Hepatocyte (in vitro differentiated cells): ENCODE measurements around the gene SNRPD3. TPM values are rescaled to one million over a fixed set of nuclear protein-coding genes. Genes with fewer than 3 reads are reported as not detected.

ENCODE experiments used
- DNase-seq: peaks from one replicate; pipeline ENCODE4 v3.0.0-alpha.2; 2016; ENCODE audit warnings: low spot score
- H2AFZ ChIP-seq: fragments of 200-600 bp; sonication (generic); 2 replicates; pipeline ENCODE4 v1.6.0; 2016; ENCODE audit warnings: antibody characterized with exemption, mild to moderate bottlenecking
- H3K27ac ChIP-seq: fragments of 200-600 bp; sonication (generic); 2 replicates; pipeline ENCODE4 v1.5.1; 2016; ENCODE audit warnings: mild to moderate bottlenecking
- H3K27me3 ChIP-seq: fragments of 200-600 bp; sonication (generic); 2 replicates; pipeline ENCODE4 v1.6.1; 2016
- H3K36me3 ChIP-seq: fragments of 200-600 bp; sonication (generic); replicated peaks from 2 replicates; pipeline ENCODE4 v1.5.1; 2016; ENCODE audit warnings: low read depth; ENCODE audit not compliant: insufficient read depth
- H3K4me1 ChIP-seq: fragments of 200-600 bp; sonication (generic); 2 replicates; pipeline ENCODE4 v1.5.1; 2016; ENCODE audit warnings: mild to moderate bottlenecking, moderate library complexity; ENCODE audit not compliant: insufficient read depth
- H3K4me2 ChIP-seq: fragments of 200-600 bp; sonication (generic); 2 replicates; pipeline ENCODE4 v1.6.0; 2016
- H3K4me3 ChIP-seq: fragments of 200-600 bp; sonication (generic); 2 replicates; pipeline ENCODE4 v1.5.1; 2016; ENCODE audit warnings: mild to moderate bottlenecking
- H3K79me2 ChIP-seq: fragments of 200-600 bp; sonication (generic); 2 replicates; pipeline ENCODE4 v1.6.0; 2017; ENCODE audit warnings: mild to moderate bottlenecking
- H3K9me2 ChIP-seq: fragments of 200-600 bp; sonication (generic); replicated peaks from 2 replicates; pipeline ENCODE4 v1.6.0; 2017; ENCODE audit warnings: mild to moderate bottlenecking; ENCODE audit not compliant: insufficient read depth
- H3K9me3 ChIP-seq: fragments of 200-600 bp; sonication (generic); 2 replicates; pipeline ENCODE4 v1.5.1; 2016; ENCODE audit warnings: low read depth, mild to moderate bottlenecking
- H4K20me1 ChIP-seq: fragments of 200-600 bp; sonication (generic); 2 replicates; pipeline ENCODE4 v1.6.0; 2016; ENCODE audit warnings: mild to moderate bottlenecking; ENCODE audit not compliant: insufficient read depth, poor library complexity, severe bottlenecking
- EZH2 ChIP-seq: fragments of 200-600 bp; sonication (generic); IDR thresholded peaks from 2 replicates; pipeline ENCODE4 v1.6.1; 2016; ENCODE audit warnings: antibody characterized with exemption, mild to moderate bottlenecking, borderline replicate concordance
- EZH2phosphoT487 ChIP-seq: fragments of 200-600 bp; sonication (generic); IDR thresholded peaks from one replicate; pipeline ENCODE4 v1.6.1; 2018; ENCODE audit warnings: antibody characterized with exemption, mild to moderate bottlenecking, low read depth, moderate library complexity; ENCODE audit not compliant: unreplicated experiment, severe bottlenecking
- WGBS: methylation state at CpG from one replicate; pipeline ENCODE4 v1.1.6; 2016; ENCODE audit warnings: low lambda C conversion rate; ENCODE audit errors: missing lambda C conversion rate; 5-methylcytosine and 5-hydroxymethylcytosine counted together
- polyA plus RNA-seq: library from polyadenylated mRNA; unstranded; fragments of >200 nt; fragmentation: Nextera tagmentation; extraction: Ambion mirVana; gene quantifications from 2 replicates; pipeline ENCODE4 v1.2.1, GENCODE V29; 2016
- total RNA-seq: library from RNA; depleted of rRNA; stranded (reverse); fragments of >200 nt; gene quantifications from 2 replicates; pipeline ENCODE4 v1.2.3, GENCODE V29; 2014
- TF ChIP-seq, protein P1 (sequence below): fragments of 200-600 bp; sonication (generic); IDR thresholded peaks from 2 replicates; pipeline ENCODE4 v1.5.1; 2016; ENCODE audit warnings: antibody characterized with exemption, mild to moderate bottlenecking; ENCODE audit not compliant: poor library complexity

SNRPD3 gene
- total and polyA plus RNA-seq, 2 experiments from 2014 or later: 122 to 185 TPM

DNA sequence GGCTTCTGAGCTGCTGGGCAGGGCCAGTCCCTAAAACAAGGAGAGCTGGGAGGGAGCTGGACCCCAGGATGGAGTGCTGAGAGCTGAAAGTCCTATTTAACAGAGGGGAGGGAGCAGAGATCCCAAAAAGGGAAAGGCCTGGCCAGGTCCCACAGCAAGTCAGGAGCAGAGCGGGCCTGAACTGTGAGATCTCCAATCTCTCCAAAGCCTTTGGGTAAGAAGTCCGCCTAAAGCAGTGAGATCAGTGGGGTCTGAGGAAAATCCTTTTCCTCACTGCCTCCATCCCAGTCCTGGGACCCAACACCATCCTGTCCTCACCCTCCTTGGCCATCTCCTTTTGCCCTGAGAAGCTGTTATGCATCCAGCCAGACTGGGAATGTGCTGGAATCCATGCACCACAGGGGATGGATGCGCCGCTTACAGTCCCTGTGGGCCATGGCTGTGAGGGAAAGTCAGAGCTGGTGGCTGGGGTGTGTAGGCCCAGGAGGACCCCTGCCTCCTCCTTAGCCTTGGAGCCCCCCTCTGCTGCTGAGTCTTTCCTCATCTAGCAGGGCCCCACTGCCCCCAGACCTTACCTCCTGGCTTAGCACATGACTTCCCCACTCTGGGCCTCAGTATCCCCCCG lies 28.5 kb downstream of the SNRPD3 start:
- WGBS: 85% methylated on average over 5 of the region's 5 CpGs
- peak overlapping the region; percentile 49 for H3K27ac ChIP-seq
- no peaks in the 10 kb centered on the region for H3K79me2 ChIP-seq
- H2AFZ ChIP-seq: no peak overlapping the region
- H3K36me3 ChIP-seq: no peaks in the 10 kb centered on the region
- no peaks in the 10 kb centered on the region for H4K20me1 ChIP-seq
- DNase-seq: no peak
- peaks cover 23% of the 10 kb centered on the region for H3K4me1 ChIP-seq
- H3K27me3 ChIP-seq: no peaks in the 10 kb centered on the region
- no peak overlapping the region for H3K4me3 ChIP-seq
- no peak overlapping the region for H3K4me2 ChIP-seq
- no peaks in the 10 kb centered on the region for H3K9me3 ChIP-seq
- TF ChIP-seq EZH2 (no peak), EZH2phosphoT487 (no peak)
- TF ChIP-seq, protein P1, sequence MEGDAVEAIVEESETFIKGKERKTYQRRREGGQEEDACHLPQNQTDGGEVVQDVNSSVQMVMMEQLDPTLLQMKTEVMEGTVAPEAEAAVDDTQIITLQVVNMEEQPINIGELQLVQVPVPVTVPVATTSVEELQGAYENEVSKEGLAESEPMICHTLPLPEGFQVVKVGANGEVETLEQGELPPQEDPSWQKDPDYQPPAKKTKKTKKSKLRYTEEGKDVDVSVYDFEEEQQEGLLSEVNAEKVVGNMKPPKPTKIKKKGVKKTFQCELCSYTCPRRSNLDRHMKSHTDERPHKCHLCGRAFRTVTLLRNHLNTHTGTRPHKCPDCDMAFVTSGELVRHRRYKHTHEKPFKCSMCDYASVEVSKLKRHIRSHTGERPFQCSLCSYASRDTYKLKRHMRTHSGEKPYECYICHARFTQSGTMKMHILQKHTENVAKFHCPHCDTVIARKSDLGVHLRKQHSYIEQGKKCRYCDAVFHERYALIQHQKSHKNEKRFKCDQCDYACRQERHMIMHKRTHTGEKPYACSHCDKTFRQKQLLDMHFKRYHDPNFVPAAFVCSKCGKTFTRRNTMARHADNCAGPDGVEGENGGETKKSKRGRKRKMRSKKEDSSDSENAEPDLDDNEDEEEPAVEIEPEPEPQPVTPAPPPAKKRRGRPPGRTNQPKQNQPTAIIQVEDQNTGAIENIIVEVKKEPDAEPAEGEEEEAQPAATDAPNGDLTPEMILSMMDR: no peak
- no peaks in the 10 kb centered on the region for H3K9me2 ChIP-seq

DNA sequence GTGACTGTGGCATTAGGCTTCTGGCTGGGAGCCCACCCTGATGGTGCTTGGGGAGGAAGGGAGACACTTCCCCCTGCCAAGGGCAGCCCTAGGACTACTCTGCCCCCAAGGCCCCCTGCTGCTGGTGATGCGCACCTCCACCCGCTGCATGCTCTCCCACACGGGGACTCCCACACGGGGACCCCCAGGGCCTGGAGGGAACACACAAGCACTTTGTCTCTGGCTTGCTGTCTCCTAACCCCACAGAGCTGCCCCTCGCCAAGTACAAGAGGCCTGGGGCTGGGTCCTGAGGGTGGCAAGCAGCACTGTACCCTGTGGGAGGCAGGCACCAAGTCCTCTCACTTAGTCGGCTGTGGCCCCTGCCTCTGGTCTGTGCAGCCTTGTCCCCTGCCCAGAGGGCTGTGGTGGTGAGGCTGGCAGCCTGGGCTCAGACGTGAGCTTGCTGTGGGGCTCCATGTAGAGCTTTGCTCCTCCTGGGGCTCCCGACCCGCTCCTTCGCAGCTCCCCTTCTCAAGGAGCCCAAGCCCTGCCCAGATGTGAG lies 29.1 kb downstream of the SNRPD3 start:
- no peaks in the 10 kb centered on the region for H3K36me3 ChIP-seq
- H3K27ac ChIP-seq: no peak overlapping the region
- peaks cover 16% of the 10 kb centered on the region for H3K4me1 ChIP-seq
- no peaks in the 10 kb centered on the region for H3K79me2 ChIP-seq
- H3K9me3 ChIP-seq: no peaks in the 10 kb centered on the region
- H3K4me3 ChIP-seq: no peak overlapping the region
- no peak overlapping the region for H2AFZ ChIP-seq
- no peak overlapping the region for H3K4me2 ChIP-seq
- H4K20me1 ChIP-seq: no peaks in the 10 kb centered on the region
- no peaks in the 10 kb centered on the region for H3K9me2 ChIP-seq
- 96% methylated on average over 10 of the region's 10 CpGs for WGBS
- no peak for DNase-seq
- H3K27me3 ChIP-seq: no peaks in the 10 kb centered on the region
- no peak for TF ChIP-seq EZH2phosphoT487
- no peak for TF ChIP-seq EZH2
- TF ChIP-seq, protein P1: no peak

DNA sequence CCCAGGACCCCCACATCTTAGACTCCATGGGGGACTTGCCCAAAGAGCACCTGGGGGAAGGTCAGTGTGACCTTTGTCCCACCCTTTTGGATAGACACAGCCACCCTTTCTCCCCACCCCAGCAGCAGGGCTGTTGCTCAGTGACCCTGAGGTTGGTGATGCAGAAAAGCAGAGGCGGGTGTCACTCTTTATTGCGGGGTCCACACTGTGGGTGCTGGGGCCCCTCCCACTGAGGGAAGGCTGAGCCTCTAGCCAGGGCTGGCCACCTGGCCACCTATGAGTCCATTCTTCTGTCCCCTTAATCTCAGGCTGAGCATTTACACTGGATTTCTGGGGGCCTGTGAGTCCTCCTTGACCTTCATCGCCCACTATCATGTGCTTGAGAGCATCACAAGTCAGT lies 29.7 kb downstream of the SNRPD3 start:
- Histone ChIP-seq H3K27ac (no peak overlapping the region), H3K36me3 (no peaks in the 10 kb centered on the region), H3K79me2 (no peaks in the 10 kb centered on the region), H2AFZ (no peak overlapping the region), H3K27me3 (no peaks in the 10 kb centered on the region), H3K4me2 (no peak overlapping the region), H3K4me3 (no peak overlapping the region), H3K4me1 (peaks cover 14% of the 10 kb centered on the region), H3K9me2 (no peaks in the 10 kb centered on the region), H4K20me1 (no peaks in the 10 kb centered on the region), H3K9me3 (no peaks in the 10 kb centered on the region)
- 96% methylated on average over 3 of the region's 3 CpGs for WGBS
- no peak for TF ChIP-seq EZH2phosphoT487
- no peak for DNase-seq

DNA sequence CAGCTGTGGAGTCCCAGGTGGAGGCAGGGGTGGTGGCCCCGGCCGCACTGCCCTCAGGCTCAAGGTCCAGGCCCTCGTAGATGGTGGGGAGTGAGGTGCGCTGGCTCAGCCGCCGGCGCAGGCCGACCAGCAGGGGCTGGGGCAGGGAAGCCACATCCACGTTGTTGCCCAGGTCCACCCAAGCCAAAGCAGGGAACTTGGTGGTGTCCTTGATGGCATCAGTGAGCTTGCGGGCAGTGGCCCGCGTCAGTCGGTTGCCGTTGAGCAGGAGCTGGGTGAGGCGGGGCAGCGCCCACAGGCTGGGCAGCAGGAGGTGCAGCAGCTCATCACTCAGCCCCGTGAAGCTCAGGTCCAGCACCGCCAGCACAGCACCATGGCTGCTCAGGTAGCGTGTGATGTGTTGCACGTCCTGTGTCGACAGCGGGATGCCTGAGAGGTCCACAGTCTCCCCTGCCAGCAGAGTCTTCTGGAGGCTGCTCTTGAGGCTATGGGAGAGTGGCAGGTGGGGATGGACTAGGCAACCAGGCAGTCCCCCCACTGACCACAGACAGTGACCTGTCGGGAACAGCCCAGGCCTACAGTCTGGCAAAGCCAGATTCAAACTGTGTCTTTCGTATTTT lies 30.2 kb downstream of the SNRPD3 start:
- no peaks in the 10 kb centered on the region for H3K36me3 ChIP-seq
- no peaks in the 10 kb centered on the region for H3K9me3 ChIP-seq
- DNase-seq: no peak
- 95% methylated on average over 22 of the region's 24 CpGs for WGBS
- no peaks in the 10 kb centered on the region for H3K27me3 ChIP-seq
- no peak overlapping the region for H3K27ac ChIP-seq
- no peaks in the 10 kb centered on the region for H3K9me2 ChIP-seq
- peaks cover 14% of the 10 kb centered on the region for H3K4me1 ChIP-seq
- no peak overlapping the region for H3K4me2 ChIP-seq
- H3K79me2 ChIP-seq: no peaks in the 10 kb centered on the region
- TF ChIP-seq, protein P1: no peak
- TF ChIP-seq EZH2 (no peak), EZH2phosphoT487 (no peak)
- H3K4me3 ChIP-seq: no peak overlapping the region
- H2AFZ ChIP-seq: no peak overlapping the region
- no peaks in the 10 kb centered on the region for H4K20me1 ChIP-seq
